ENCODE data around the gene ELL2.

Gene ELL2

GRCh38 chr5:95913663-95914062 is 48.0 kb downstream of the ELL2 start:
- Histone ChIP-seq H2BK120ac (ENCODE audit: low read depth, low read length) (no peak overlapping the region), H3K14ac (ENCODE audit: low read length) (no peak overlapping the region), H3K79me1 (ENCODE audit: low read depth, low read length) (no peaks in the 10 kb centered on the region), H3K27me3 (ENCODE audit: control insufficient read depth in 3 of 3, insufficient read depth in 3 of 3, low read depth in 1 of 3, low read length in 3 of 3) (no peaks in the 10 kb centered on the region), H3K9me3 (replicated peaks in 1 of 2; ENCODE audit: control insufficient read depth in 2 of 2, insufficient read depth in 1 of 2, low read depth in 1 of 2, low read length in 2 of 2) (peaks cover 0 to 4% of the 10 kb centered on the region in 2 donors), H2BK15ac (ENCODE audit: low read length) (no peak overlapping the region), H3K4ac (ENCODE audit: low read length) (no peak overlapping the region), H2AFZ (ENCODE audit: low read length) (no peak overlapping the region), H4K91ac (ENCODE audit: low read depth, low read length, poor library complexity) (no peak overlapping the region), H2AK5ac (ENCODE audit: low read depth, low read length) (no peak overlapping the region), H3K27ac (replicated peaks; ENCODE audit: low read length) (no peak overlapping the region), H2BK12ac (ENCODE audit: low read length) (no peak overlapping the region), H3K4me2 (ENCODE audit: insufficient read depth, low read length, poor library complexity, severe bottlenecking) (no peak overlapping the region), H3K4me1 (ENCODE audit: control insufficient read depth in 2 of 2, insufficient read depth in 1 of 2, low read depth in 1 of 2, low read length in 2 of 2) (peaks cover 16 to 19% of the 10 kb centered on the region in 2 donors), H3K9ac (ENCODE audit: low read depth, low read length, poor library complexity) (no peak overlapping the region), H3K36me3 (replicated peaks in 1 of 2; ENCODE audit: control insufficient read depth in 2 of 2, insufficient read depth in 2 of 2, low read length in 2 of 2) (no peaks in the 10 kb centered on the region), H3K18ac (ENCODE audit: low read length) (no peak overlapping the region), H4K8ac (ENCODE audit: low read depth, low read length) (no peak overlapping the region), H3K4me3 (ENCODE audit: low read length in 2 of 2) (no peak overlapping the region), H3K23ac (ENCODE audit: low read depth, low read length, poor library complexity) (no peak overlapping the region), H2BK5ac (ENCODE audit: low read length) (no peak overlapping the region)
- WGBS, 2 donors (ENCODE audit: extremely low coverage in 2 of 2, insufficient read length in 2 of 2, insufficient replicate concordance in 1 of 2) = no CpG with 5 or more reads among the region's 6 CpGs
- DNase-seq (ENCODE audit: low spot score) = no peak

DNA sequence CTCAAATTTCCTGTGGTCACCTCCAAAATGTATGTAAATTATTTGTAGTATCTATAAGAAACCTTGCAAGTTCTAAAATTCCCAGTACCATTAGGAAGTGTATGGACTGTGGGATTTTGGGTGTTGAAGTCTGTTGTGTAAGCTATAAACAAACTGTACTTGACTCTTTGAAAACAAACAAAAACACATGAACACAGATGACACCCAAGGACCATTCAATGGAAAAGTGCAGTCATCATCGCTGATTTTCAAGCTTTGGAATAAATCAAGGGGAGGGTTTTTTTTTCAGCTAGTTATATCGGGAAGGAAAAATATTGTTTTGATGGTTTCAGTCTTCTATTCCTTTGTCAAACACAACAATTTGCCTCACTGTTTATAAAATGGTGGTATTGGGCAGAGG is 49.6 kb downstream of the ELL2 start:
- no peak for DNase-seq (ENCODE audit: low spot score)
- Histone ChIP-seq H3K9me3 (replicated peaks in 1 of 2; ENCODE audit: control insufficient read depth in 2 of 2, insufficient read depth in 1 of 2, low read depth in 1 of 2, low read length in 2 of 2) (peaks cover 0 to 7% of the 10 kb centered on the region in 2 donors), H3K27me3 (ENCODE audit: control insufficient read depth in 3 of 3, insufficient read depth in 3 of 3, low read depth in 1 of 3, low read length in 3 of 3) (no peaks in the 10 kb centered on the region), H4K8ac (ENCODE audit: low read depth, low read length) (no peak overlapping the region), H3K9ac (ENCODE audit: low read depth, low read length, poor library complexity) (no peak overlapping the region), H3K23ac (ENCODE audit: low read depth, low read length, poor library complexity) (no peak overlapping the region), H2BK15ac (ENCODE audit: low read length) (no peak overlapping the region), H2BK120ac (ENCODE audit: low read depth, low read length) (no peak overlapping the region), H3K4me2 (ENCODE audit: insufficient read depth, low read length, poor library complexity, severe bottlenecking) (no peak overlapping the region), H3K4me3 (ENCODE audit: low read length in 2 of 2) (no peak overlapping the region), H2BK12ac (ENCODE audit: low read length) (no peak overlapping the region), H3K27ac (replicated peaks; ENCODE audit: low read length) (no peak overlapping the region), H3K79me1 (ENCODE audit: low read depth, low read length) (no peaks in the 10 kb centered on the region), H3K36me3 (replicated peaks in 1 of 2; ENCODE audit: control insufficient read depth in 2 of 2, insufficient read depth in 2 of 2, low read length in 2 of 2) (no peaks in the 10 kb centered on the region), H3K4ac (ENCODE audit: low read length) (no peak overlapping the region), H3K14ac (ENCODE audit: low read length) (no peak overlapping the region), H2BK5ac (ENCODE audit: low read length) (no peak overlapping the region), H3K4me1 (ENCODE audit: control insufficient read depth in 2 of 2, insufficient read depth in 1 of 2, low read depth in 1 of 2, low read length in 2 of 2) (peaks cover 16% of the 10 kb centered on the region in 2 donors), H2AFZ (ENCODE audit: low read length) (no peak overlapping the region), H3K18ac (ENCODE audit: low read length) (no peak overlapping the region), H2AK5ac (ENCODE audit: low read depth, low read length) (no peak overlapping the region), H4K91ac (ENCODE audit: low read depth, low read length, poor library complexity) (no peak overlapping the region)
- no CpG with 5 or more reads among the region's 2 CpGs for WGBS, 2 donors (ENCODE audit: extremely low coverage in 2 of 2, insufficient read length in 2 of 2, insufficient replicate concordance in 1 of 2)

- Histone ChIP-seq H3K79me1 (ENCODE audit: low read depth, low read length) (no peaks in the 10 kb centered on the region), H4K91ac (ENCODE audit: low read depth, low read length, poor library complexity) (no peak overlapping the region), H3K36me3 (replicated peaks in 1 of 2; ENCODE audit: control insufficient read depth in 2 of 2, insufficient read depth in 2 of 2, low read length in 2 of 2) (no peaks in the 10 kb centered on the region), H4K8ac (ENCODE audit: low read depth, low read length) (no peak overlapping the region), H3K9ac (ENCODE audit: low read depth, low read length, poor library complexity) (no peak overlapping the region), H2AK5ac (ENCODE audit: low read depth, low read length) (no peak overlapping the region), H3K4me2 (ENCODE audit: insufficient read depth, low read length, poor library complexity, severe bottlenecking) (no peak overlapping the region), H2AFZ (ENCODE audit: low read length) (no peak overlapping the region), H3K27me3 (ENCODE audit: control insufficient read depth in 3 of 3, insufficient read depth in 3 of 3, low read depth in 1 of 3, low read length in 3 of 3) (no peaks in the 10 kb centered on the region), H3K4me1 (ENCODE audit: control insufficient read depth in 2 of 2, insufficient read depth in 1 of 2, low read depth in 1 of 2, low read length in 2 of 2) (peaks cover 10 to 11% of the 10 kb centered on the region in 2 donors), H3K23ac (ENCODE audit: low read depth, low read length, poor library complexity) (no peak overlapping the region), H2BK12ac (ENCODE audit: low read length) (no peak overlapping the region), H3K4ac (ENCODE audit: low read length) (no peak overlapping the region), H2BK15ac (ENCODE audit: low read length) (no peak overlapping the region), H3K9me3 (replicated peaks in 1 of 2; ENCODE audit: control insufficient read depth in 2 of 2, insufficient read depth in 1 of 2, low read depth in 1 of 2, low read length in 2 of 2) (peaks cover 0 to 7% of the 10 kb centered on the region in 2 donors), H2BK120ac (ENCODE audit: low read depth, low read length) (no peak overlapping the region), H3K27ac (replicated peaks; ENCODE audit: low read length) (no peak overlapping the region), H2BK5ac (ENCODE audit: low read length) (no peak overlapping the region), H3K14ac (ENCODE audit: low read length) (no peak overlapping the region), H3K18ac (ENCODE audit: low read length) (no peak overlapping the region), H3K4me3 (ENCODE audit: low read length in 2 of 2) (no peak overlapping the region)
- no CpG with 5 or more reads among the region's 4 CpGs for WGBS, 2 donors (ENCODE audit: extremely low coverage in 2 of 2, insufficient read length in 2 of 2, insufficient replicate concordance in 1 of 2)
- no peak for DNase-seq (ENCODE audit: low spot score)
These were observed 51.1 kb downstream of the ELL2 start for GRCh38 chr5:95910521-95910920.

GRCh38 chr5:95909738-95910137 is 51.9 kb downstream of the ELL2 start:
- Histone ChIP-seq H3K4me1 (ENCODE audit: control insufficient read depth in 2 of 2, insufficient read depth in 1 of 2, low read depth in 1 of 2, low read length in 2 of 2) (peaks cover 10% of the 10 kb centered on the region in 2 donors), H3K36me3 (replicated peaks in 1 of 2; ENCODE audit: control insufficient read depth in 2 of 2, insufficient read depth in 2 of 2, low read length in 2 of 2) (no peaks in the 10 kb centered on the region), H2BK120ac (ENCODE audit: low read depth, low read length) (no peak overlapping the region), H2BK5ac (ENCODE audit: low read length) (no peak overlapping the region), H2BK15ac (ENCODE audit: low read length) (no peak overlapping the region), H2BK12ac (ENCODE audit: low read length) (no peak overlapping the region), H3K14ac (ENCODE audit: low read length) (no peak overlapping the region), H3K4me2 (ENCODE audit: insufficient read depth, low read length, poor library complexity, severe bottlenecking) (no peak overlapping the region), H3K9me3 (replicated peaks in 1 of 2; ENCODE audit: control insufficient read depth in 2 of 2, insufficient read depth in 1 of 2, low read depth in 1 of 2, low read length in 2 of 2) (peaks cover 0 to 7% of the 10 kb centered on the region in 2 donors), H2AK5ac (ENCODE audit: low read depth, low read length) (no peak overlapping the region), H3K9ac (ENCODE audit: low read depth, low read length, poor library complexity) (no peak overlapping the region), H4K8ac (ENCODE audit: low read depth, low read length) (no peak overlapping the region), H4K91ac (ENCODE audit: low read depth, low read length, poor library complexity) (no peak overlapping the region), H3K4me3 (ENCODE audit: low read length in 2 of 2) (no peak overlapping the region), H3K18ac (ENCODE audit: low read length) (no peak overlapping the region), H3K4ac (ENCODE audit: low read length) (no peak overlapping the region), H3K23ac (ENCODE audit: low read depth, low read length, poor library complexity) (no peak overlapping the region), H2AFZ (ENCODE audit: low read length) (peak overlapping the region; percentile 43), H3K27me3 (ENCODE audit: control insufficient read depth in 3 of 3, insufficient read depth in 3 of 3, low read depth in 1 of 3, low read length in 3 of 3) (no peaks in the 10 kb centered on the region), H3K79me1 (ENCODE audit: low read depth, low read length) (no peaks in the 10 kb centered on the region), H3K27ac (replicated peaks; ENCODE audit: low read length) (no peak overlapping the region)
- DNase-seq (ENCODE audit: low spot score) = no peak
- WGBS, 2 donors (ENCODE audit: extremely low coverage in 2 of 2, insufficient read length in 2 of 2, insufficient replicate concordance in 1 of 2) = no CpG with 5 or more reads among the region's 1 CpG
